Measurements from ENCODE around the gene C5orf46.

- TF ChIP-seq POLR2A (IDR thresholded peaks at IDR 0.05) (no peak), CTCF (IDR thresholded peaks at IDR 0.05) (no peak)
Observed at GRCh38 chr5:147892696-147893296, 13.5 kb downstream of the C5orf46 start.
